Medulla oblongata (tissue), 1 donor: ENCODE results near the gene BLOC1S2.
A peak's percentile ranks its signal among the peaks of the same experiment; 100 is the strongest.
"Not testable (repeated sequence)": the region's sequence is repeated elsewhere in the genome, so short reads cannot be mapped to it uniquely, and the experiment has no call there.

Experiments
- DNase-seq: peaks from one replicate; pipeline ENCODE4 v3.0.0-alpha.2; 2015; ENCODE audit errors: extremely low spot score

The BLOC1S2 gene

GRCh38 chr10:100291356-100291755, 4.9 kb upstream of the BLOC1S2 start:
- peak; percentile 59 for DNase-seq

GRCh38 chr10:100289641-100290040, 3.2 kb upstream of the BLOC1S2 start:
- no peak for DNase-seq

- no peak for DNase-seq
Observed at GRCh38 chr10:100288196-100288595, 1.7 kb upstream of the BLOC1S2 start.

GRCh38 chr10:100287756-100288155, 1.3 kb upstream of the BLOC1S2 start:
- DNase-seq, result no peak

GRCh38 chr10:100285326-100285725, 1.2 kb downstream of the BLOC1S2 start:
- DNase-seq, result not testable (repeated sequence)

GRCh38 chr10:100282907-100283306, 3.6 kb downstream of the BLOC1S2 start:
- no peak for DNase-seq

DNA sequence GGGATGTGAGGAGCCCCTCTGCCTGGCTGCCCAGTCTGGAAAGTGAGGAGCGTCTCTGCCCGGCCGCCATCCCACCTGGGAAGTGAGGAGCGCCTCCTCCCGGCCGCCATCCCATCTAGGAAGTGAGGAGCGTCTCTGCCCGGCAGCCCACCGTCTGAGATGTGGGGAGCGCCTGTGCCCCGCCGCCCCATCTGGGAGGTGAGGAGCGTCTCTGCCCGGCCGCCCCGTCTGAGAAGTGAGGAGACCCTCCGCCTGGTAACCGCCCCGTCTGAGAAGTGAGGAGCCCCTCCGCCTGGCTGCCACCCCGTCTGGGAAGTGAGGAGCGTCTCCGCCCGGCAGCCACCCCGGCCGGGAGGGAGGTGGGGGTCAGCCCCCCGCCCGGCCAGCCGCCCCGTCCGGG, 9.5 kb downstream of the BLOC1S2 start:
- not testable (repeated sequence) for DNase-seq

DNA sequence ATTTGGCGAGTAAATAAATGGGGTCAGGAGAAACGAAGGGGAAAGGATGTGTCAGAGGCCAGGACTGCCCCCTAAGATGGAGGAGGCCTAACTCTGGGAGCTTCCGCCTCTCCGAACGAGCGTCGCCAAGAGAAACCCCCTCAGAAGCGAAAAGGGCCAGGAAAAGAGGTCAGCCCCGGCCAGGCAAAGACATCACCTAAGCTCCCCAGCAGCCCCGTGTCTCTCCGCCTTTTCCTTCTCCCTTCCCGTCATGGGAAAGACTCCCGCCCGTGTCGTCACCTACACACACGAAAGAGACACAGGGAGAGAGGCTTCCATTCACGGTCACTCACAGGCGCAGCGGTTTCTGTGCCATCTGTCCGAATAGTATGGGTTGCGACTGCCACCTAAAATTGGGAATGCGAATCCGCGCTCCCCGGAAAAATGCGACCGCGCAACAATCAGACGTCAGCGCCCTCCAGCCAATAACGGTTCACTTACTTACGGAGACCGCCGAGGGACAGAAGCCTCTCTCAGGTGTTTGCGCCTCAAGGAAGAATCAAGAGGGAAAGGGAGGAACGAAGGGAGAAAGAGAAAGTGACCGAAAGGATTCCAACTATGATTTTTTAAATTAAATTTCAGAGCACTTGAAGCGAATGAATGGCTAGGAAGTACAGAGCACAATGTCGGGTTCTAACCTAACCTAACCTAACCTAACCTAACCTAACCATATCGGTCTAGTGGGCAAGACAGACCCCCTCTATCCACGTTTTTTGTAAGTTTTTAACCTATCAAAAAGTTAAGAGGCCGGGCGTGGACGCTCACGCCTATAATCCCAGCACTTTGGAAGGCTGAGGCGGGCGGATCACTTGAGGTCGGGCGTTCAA, 19.0 kb downstream of the BLOC1S2 start, which contains the start of gene CWF19L1:
CWF19L1 (minus strand) TSS at position 400 of the 866 bp plus-strand sequence; CDS start at position 355, 45 bp downstream.
- DNase-seq, result peak; percentile 87

GRCh38 chr10:100265821-100266485, 20.5 kb downstream of the BLOC1S2 start:
- no peak for DNase-seq

DNA sequence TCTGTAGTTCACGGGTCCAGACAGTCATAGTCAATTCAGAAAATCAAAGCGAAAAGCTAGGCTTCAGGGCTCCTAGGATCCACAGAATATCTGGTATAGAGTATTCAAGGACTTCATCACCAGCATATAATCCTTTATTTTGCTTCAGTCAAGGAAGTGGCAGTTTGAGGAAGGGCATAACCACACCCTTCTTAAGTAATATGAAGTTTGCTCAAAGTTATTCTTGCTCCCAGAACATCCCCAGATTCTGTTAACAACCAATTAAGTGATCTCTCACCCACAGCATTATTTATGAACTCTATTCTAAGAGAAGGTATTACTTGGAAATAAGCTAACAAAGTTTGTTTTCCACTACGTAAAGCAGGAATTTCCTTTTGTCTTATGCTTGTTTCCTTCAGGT, 32.3 kb downstream of the BLOC1S2 start:
- DNase-seq, result no peak

- no peak for DNase-seq
Observed at GRCh38 chr10:100253041-100253440, 33.4 kb downstream of the BLOC1S2 start.

DNA sequence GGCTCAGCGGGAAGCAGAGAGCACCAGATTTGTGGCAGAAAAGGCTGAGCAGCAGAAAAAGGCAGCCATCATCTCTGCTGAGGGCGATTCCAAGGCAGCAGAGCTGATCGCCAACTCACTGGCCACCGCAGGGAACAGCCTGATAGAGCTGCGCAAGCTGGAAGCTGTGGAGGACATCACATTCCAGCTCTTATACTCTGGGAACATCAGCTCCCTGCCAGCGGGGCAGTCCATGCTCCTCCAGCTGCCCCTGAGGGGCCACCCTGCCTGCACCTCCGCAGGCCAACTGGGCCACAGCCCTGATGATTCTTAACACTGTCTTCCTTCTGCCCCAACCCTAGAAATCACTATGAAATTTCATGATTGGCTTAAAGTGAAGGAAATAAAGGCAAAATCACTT, 37.7 kb downstream of the BLOC1S2 start:
- no peak for DNase-seq

DNA sequence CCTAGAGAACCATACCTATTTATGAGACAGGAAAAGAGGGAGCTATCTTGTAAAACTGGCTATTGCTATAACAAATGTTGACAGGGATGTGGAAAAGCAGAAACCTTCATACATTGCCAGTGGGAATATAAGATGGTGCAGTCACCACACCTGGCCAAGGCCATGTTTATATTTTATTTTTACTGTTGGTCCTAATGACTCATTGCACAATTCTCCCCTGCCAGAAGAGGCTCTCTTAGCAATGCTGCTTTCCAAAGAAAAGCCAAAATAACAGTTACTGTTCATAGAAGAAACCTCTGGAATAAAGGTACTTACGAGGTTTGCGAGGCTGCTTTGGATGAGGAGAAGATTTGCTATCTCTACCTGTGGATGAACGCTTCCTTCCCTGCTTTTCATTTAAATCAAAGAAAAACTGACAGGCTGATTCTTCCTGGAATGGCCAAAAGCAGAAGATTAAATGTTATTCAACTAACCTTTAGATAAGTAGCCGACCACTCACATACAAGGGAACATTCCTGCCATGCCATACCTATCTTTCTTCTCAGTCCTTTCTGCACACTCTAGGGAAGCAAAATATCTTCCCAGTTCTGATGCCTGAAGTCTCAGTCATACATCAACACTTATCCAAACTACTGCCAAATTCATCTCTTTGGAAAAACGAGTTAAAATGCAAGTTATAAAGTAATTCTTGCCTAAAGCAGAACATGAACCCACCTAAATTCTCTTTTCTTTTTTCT, 40.8 kb downstream of the BLOC1S2 start:
- DNase-seq, result no peak

DNA sequence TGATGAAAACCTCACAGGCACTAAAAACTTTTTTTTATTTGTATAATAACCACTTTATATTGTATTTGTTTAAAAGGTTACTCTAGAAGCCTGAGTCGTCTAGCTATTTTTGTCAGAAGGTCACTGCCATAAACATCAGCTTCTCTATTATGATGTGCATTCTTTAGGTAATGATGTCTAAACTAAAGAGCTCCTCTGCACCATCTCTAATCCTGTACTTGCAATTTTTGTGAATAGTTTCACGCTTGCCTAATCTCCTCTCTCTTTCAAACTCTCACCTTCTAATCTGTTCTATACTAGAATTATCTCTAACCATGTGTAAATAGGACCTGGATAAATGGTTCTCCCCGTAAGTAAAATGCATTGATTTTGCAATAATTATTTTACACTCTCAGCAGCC, 46.6 kb downstream of the BLOC1S2 start:
- no peak for DNase-seq

DNA sequence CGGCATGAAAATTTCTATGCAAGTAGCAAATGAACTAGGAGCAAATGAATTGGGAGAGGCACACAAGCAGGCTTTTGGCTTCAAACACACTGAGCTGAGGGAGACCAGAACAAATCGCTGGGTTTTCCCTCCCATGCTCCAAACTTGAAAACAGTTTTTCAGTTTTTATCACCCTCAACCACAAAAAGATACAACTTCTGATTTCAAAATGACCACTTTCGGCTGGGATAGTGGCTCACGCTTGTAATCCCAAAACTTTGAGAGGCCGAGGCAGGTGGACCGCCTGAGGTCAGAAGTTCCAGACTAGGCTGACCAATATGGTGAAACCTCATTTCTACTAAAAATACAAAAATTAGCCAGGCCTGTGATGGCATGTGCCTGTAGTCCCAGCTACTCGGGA, 48.1 kb downstream of the BLOC1S2 start:
- no peak for DNase-seq

GRCh38 chr10:100232101-100232500, 54.4 kb downstream of the BLOC1S2 start:
- DNase-seq, result no peak

- DNase-seq, result peak; percentile 9
Observed at GRCh38 chr10:100229819-100230422, 56.6 kb downstream of the BLOC1S2 start.

DNA sequence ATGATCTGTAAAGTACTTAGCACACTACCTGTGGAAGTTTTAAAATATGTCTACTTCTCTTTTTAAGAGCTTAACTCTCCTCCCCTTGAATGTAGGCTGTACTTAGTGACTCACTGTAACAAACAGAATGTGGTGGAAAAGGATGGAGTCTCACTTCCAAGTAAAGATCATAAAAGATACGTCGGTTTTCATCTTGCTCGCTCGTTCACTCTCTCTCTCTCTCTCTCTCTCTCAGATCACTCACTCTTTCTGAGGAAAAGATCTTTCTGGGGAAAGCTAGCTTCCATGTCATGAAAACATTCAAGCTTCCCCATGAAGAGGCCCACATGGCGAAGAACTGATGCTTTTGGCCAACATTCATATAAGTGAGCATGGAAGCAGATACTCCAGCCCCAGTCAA, 62.6 kb downstream of the BLOC1S2 start:
- no peak for DNase-seq
